OCI-LY7 (cell line): Measurements from ENCODE around the gene UNC5A. TPM values are rescaled to one million over a fixed set of nuclear protein-coding genes. Genes with fewer than 3 reads are reported as not detected.

Source experiments
- BruUV-seq: library from RNA; stranded (reverse); fragments of 400-500 nt; replicated peaks from 2 replicates; lab custom pipeline; 2021; lab: Mats Ljungman, UMichigan
- CTCF ChIA-PET: fragments of 300-600 bp; sonication (Branson Sonifier 250); formaldehyde crosslinking; loops from one replicate; lab custom pipeline; 2022; ENCODE audit warnings: antibody characterized with exemption; ENCODE audit not compliant: unreplicated experiment; lab: Charles Lee
- POLR2A ChIA-PET: fragments of 300-600 bp; sonication (Branson Sonifier 250); formaldehyde crosslinking; loops from one replicate; lab custom pipeline; 2022; ENCODE audit warnings: antibody characterized with exemption; lab: Charles Lee
- DNase-seq: peaks from one replicate; pipeline ENCODE4 v3.0.0-alpha.2; 2015; ENCODE audit warnings: low spot score
- H2AFZ ChIP-seq: fragments of 200-600 bp; sonication (generic), shearing (Covaris generic); 2 replicates; pipeline ENCODE4 v1.6.1; 2014; ENCODE audit warnings: mild to moderate bottlenecking, antibody characterized with exemption, low read length, moderate library complexity
- H3K27ac ChIP-seq: fragments of 200-600 bp; sonication (generic); 2 replicates; pipeline ENCODE4 v1.5.1; 2014; ENCODE audit warnings: mixed run types, low read depth, mild to moderate bottlenecking, moderate library complexity, low read length, inconsistent platforms; ENCODE audit not compliant: poor library complexity, severe bottlenecking
- H3K36me3 ChIP-seq: fragments of 200-600 bp; sonication (generic); 2 replicates; pipeline ENCODE4 v1.6.1; 2014; ENCODE audit warnings: mild to moderate bottlenecking, antibody characterized with exemption, low read length, moderate library complexity, mixed read lengths; ENCODE audit not compliant: insufficient read depth
- H3K4me1 ChIP-seq: fragments of 200-600 bp; sonication (generic); 2 replicates; pipeline ENCODE4 v1.5.1; 2014; ENCODE audit warnings: mild to moderate bottlenecking, low read length; ENCODE audit not compliant: insufficient read depth, poor library complexity, severe bottlenecking
- H3K4me2 ChIP-seq: fragments of 200-600 bp; sonication (generic); 2 replicates; pipeline ENCODE4 v1.6.1; 2014; ENCODE audit warnings: mild to moderate bottlenecking, low read length
- H3K4me3 ChIP-seq: fragments of 200-600 bp; sonication (generic); 2 replicates; pipeline ENCODE4 v1.5.1; 2014; ENCODE audit warnings: mild to moderate bottlenecking, low read depth, low read length; ENCODE audit not compliant: poor library complexity, severe bottlenecking
- H3K79me2 ChIP-seq: fragments of 200-600 bp; sonication (generic); 2 replicates; pipeline ENCODE4 v1.6.1; 2016; ENCODE audit warnings: low read depth, mild to moderate bottlenecking, low read length, moderate library complexity, mixed read lengths; ENCODE audit not compliant: insufficient read depth
- H3K9me2 ChIP-seq: fragments of 200-600 bp; sonication (generic); 2 replicates; pipeline ENCODE4 v1.6.1; 2016; ENCODE audit warnings: mild to moderate bottlenecking, low read length, mixed read lengths; ENCODE audit not compliant: insufficient read depth
- H3K9me3 ChIP-seq: fragments of 200-600 bp; sonication (generic); 2 replicates; pipeline ENCODE4 v1.6.1; 2014; ENCODE audit warnings: mild to moderate bottlenecking, mixed run types, low read length, mixed read lengths
- H4K20me1 ChIP-seq: fragments of 200-600 bp; sonication (generic); 2 replicates; pipeline ENCODE4 v1.6.1; 2014; ENCODE audit warnings: mild to moderate bottlenecking, antibody characterized with exemption, low read length, moderate library complexity, mixed read lengths; ENCODE audit not compliant: insufficient read depth
- CTCF ChIP-seq: fragments of 200-600 bp; sonication (generic); conservative IDR thresholded peaks from 2 replicates; pipeline ENCODE4 v1.5.1; 2014; ENCODE audit warnings: mild to moderate bottlenecking, antibody characterized with exemption, low read length, moderate library complexity, mixed read lengths
- EZH2phosphoT487 ChIP-seq: fragments of 200-600 bp; sonication (generic); IDR thresholded peaks from 2 replicates; pipeline ENCODE4 v1.6.1; 2018; ENCODE audit warnings: low read depth, borderline replicate concordance, mild to moderate bottlenecking, mixed run types, antibody characterized with exemption, low read length, moderate library complexity, mixed read lengths
- intact Hi-C: fragments of 100-400 bp; cut with micrococcal nuclease; formaldehyde crosslinking; loops from one replicate; pipeline ENCODE4 v1.10.0; 2022; ENCODE audit not compliant: unreplicated experiment
- total RNA-seq, 2 experiments: library from RNA; depleted of rRNA in 1 of 2; stranded (reverse); fragments of >200 nt in 1 of 2; shearing (Covaris generic) in 1 of 2; gene quantifications; 2 replicates each; pipeline ENCODE4 v1.2.3, GENCODE V29; 2014 to 2022

The UNC5A gene
- total RNA-seq, 2 experiments from 2014 or later, result not detected

GRCh38 chr5:176892663-176893062 lies 82.3 kb downstream of the UNC5A start:
- H4K20me1 ChIP-seq, result no peaks in the 10 kb centered on the region
- intact Hi-C loops, result no loop called here
- no TSS peak for BruUV-seq
- H3K36me3 ChIP-seq, result no peaks in the 10 kb centered on the region
- H3K4me3 ChIP-seq, result no peak overlapping the region
- ChIA-PET POLR2A (no interaction called here), CTCF (no interaction called here)
- H3K9me2 ChIP-seq, result no peaks in the 10 kb centered on the region
- no peaks in the 10 kb centered on the region for H3K79me2 ChIP-seq
- no peak overlapping the region for H3K4me2 ChIP-seq
- TF ChIP-seq EZH2phosphoT487 (no peak), CTCF (no peak)
- DNase-seq, result no peak
- no peak overlapping the region for H2AFZ ChIP-seq
- no peaks in the 10 kb centered on the region for H3K4me1 ChIP-seq
- H3K9me3 ChIP-seq, result no peaks in the 10 kb centered on the region
- H3K27ac ChIP-seq, result no peak overlapping the region

GRCh38 chr5:176894298-176894697 lies 83.9 kb downstream of the UNC5A start:
- no peaks in the 10 kb centered on the region for H3K9me2 ChIP-seq
- no peak for DNase-seq
- H3K36me3 ChIP-seq, result no peaks in the 10 kb centered on the region
- no peak overlapping the region for H3K4me2 ChIP-seq
- no peaks in the 10 kb centered on the region for H3K4me1 ChIP-seq
- no peak overlapping the region for H3K27ac ChIP-seq
- no peaks in the 10 kb centered on the region for H3K9me3 ChIP-seq
- TF ChIP-seq EZH2phosphoT487 (no peak), CTCF (no peak)
- intact Hi-C loops, result no loop called here
- H2AFZ ChIP-seq, result no peak overlapping the region
- H3K4me3 ChIP-seq, result no peak overlapping the region
- H4K20me1 ChIP-seq, result no peaks in the 10 kb centered on the region
- POLR2A ChIA-PET, result no interaction called here
- CTCF ChIA-PET, result no interaction called here
- no TSS peak for BruUV-seq
- H3K79me2 ChIP-seq, result no peaks in the 10 kb centered on the region

GRCh38 chr5:176895831-176896230 lies 85.5 kb downstream of the UNC5A start:
- Histone ChIP-seq H3K27ac (no peak overlapping the region), H3K9me3 (no peaks in the 10 kb centered on the region), H3K4me2 (no peak overlapping the region), H3K36me3 (peaks cover 2% of the 10 kb centered on the region; the same call in 1 of the 2 replicates), H3K4me1 (no peaks in the 10 kb centered on the region), H2AFZ (no peak overlapping the region), H3K9me2 (no peaks in the 10 kb centered on the region), H3K79me2 (no peaks in the 10 kb centered on the region), H3K4me3 (no peak overlapping the region), H4K20me1 (no peaks in the 10 kb centered on the region)
- BruUV-seq, result no TSS peak
- DNase-seq, result no peak
- intact Hi-C loops, result no loop called here
- TF ChIP-seq EZH2phosphoT487, result no peak
- no peak for TF ChIP-seq CTCF
- ChIA-PET POLR2A (interaction anchor here (0.6 to 1.1 kb wide), 2 partner anchors 129 to 369 kb away, joined by 3 read pairs; no protein-coding TSS in a partner anchor), CTCF (no interaction called here)
